ENCODE data around the gene EPN3.
A peak's percentile ranks its signal among the peaks of the same experiment; 100 is the strongest.

The EPN3 gene
- total RNA-seq, result 0 to 1.9 (median 0) reads per million in 17 experiments

- no peak for DNase-seq
Measured at GRCh38 chr17:50532452-50533024, at the start of gene EPN3. TSS of gene EPN3 (plus strand) at chr17:50532735. CDS start at chr17:50536557, 3,822 bp downstream.

- no peak for DNase-seq
Measured at GRCh38 chr17:50483266-50483665, 49.3 kb upstream of the EPN3 start.

GRCh38 chr17:50484386-50485155, 48.0 kb upstream of the EPN3 start:
- DNase-seq, result no peak

GRCh38 chr17:50487213-50488096, 45.1 kb upstream of the EPN3 start:
- no peak for DNase-seq

- DNase-seq, result no peak
Measured at GRCh38 chr17:50488880-50489279, 43.7 kb upstream of the EPN3 start.

- DNase-seq, result peak in 1 of 4 experiments; percentile 21
Measured at GRCh38 chr17:50491505-50491904, 41.0 kb upstream of the EPN3 start.

GRCh38 chr17:50492214-50492613, 40.3 kb upstream of the EPN3 start:
- no peak for DNase-seq

GRCh38 chr17:50493744-50494143, 38.8 kb upstream of the EPN3 start:
- DNase-seq, result no peak

GRCh38 chr17:50495217-50495823, 37.2 kb upstream of the EPN3 start:
- DNase-seq, result no peak

- DNase-seq, result no peak
Measured at GRCh38 chr17:50495918-50496317, 36.6 kb upstream of the EPN3 start.

GRCh38 chr17:50498021-50498874, 34.3 kb upstream of the EPN3 start:
- no peak for DNase-seq

- DNase-seq, result no peak
Measured at GRCh38 chr17:50499270-50499669, 33.3 kb upstream of the EPN3 start.

- DNase-seq, result no peak
Measured at GRCh38 chr17:50499721-50500120, 32.8 kb upstream of the EPN3 start.

- peak; percentile 44 to 62 (median 58) for DNase-seq
Measured at GRCh38 chr17:50501054-50501453, 31.5 kb upstream of the EPN3 start.

GRCh38 chr17:50502301-50502990, 30.1 kb upstream of the EPN3 start:
- peak in 2 of 4 experiments; percentile 22 to 30 for DNase-seq

GRCh38 chr17:50505591-50506130, 26.9 kb upstream of the EPN3 start:
- peak in 3 of 4 experiments; percentile 33 to 47 (median 37) for DNase-seq

- DNase-seq, result no peak
Measured at GRCh38 chr17:50506298-50506697, 26.2 kb upstream of the EPN3 start.

- DNase-seq, result peak; percentile 74 to 89 (median 82)
Measured at GRCh38 chr17:50507871-50508572, 24.5 kb upstream of the EPN3 start, which contains the start of gene MYCBPAP. TSS of gene MYCBPAP (plus strand) at chr17:50508439. CDS start at chr17:50508675, 236 bp downstream.

GRCh38 chr17:50508573-50509460, 23.7 kb upstream of the EPN3 start:
- DNase-seq, result no peak
